A673 (cell line): ENCODE data around the gene NLK. TPM values are rescaled to one million over a fixed set of nuclear protein-coding genes. Genes with fewer than 3 reads are reported as not detected.
"Not testable (repeated sequence)": the region's sequence is repeated elsewhere in the genome, so short reads cannot be mapped to it uniquely, and the experiment has no call there.

Experiments
- BruUV-seq: library from RNA; stranded (reverse); fragments of 400-500 nt; replicated peaks from 2 replicates; lab custom pipeline; 2021; lab: Mats Ljungman, UMichigan
- CTCF ChIA-PET: fragments of 300-600 bp; sonication (Branson Sonifier 250); formaldehyde crosslinking; loops from one replicate; lab custom pipeline; 2022; ENCODE audit warnings: antibody characterized with exemption; lab: Charles Lee
- POLR2A ChIA-PET: fragments of 300-600 bp; sonication (Branson Sonifier 250); formaldehyde crosslinking; loops from one replicate; lab custom pipeline; 2022; ENCODE audit warnings: antibody characterized with exemption; ENCODE audit not compliant: low non-redundant PET; lab: Charles Lee
- DNase-seq: peaks from one replicate; pipeline ENCODE4 v3.0.0-alpha.2; 2015; ENCODE audit warnings: low spot score
- H3K27ac ChIP-seq: fragments of 200-600 bp; sonication (generic); 2 replicates; pipeline ENCODE4 v1.5.1; 2016; ENCODE audit warnings: mixed run types, low read depth, mild to moderate bottlenecking, mixed read lengths, antibody characterized with exemption, low read length; ENCODE audit not compliant: poor library complexity, severe bottlenecking
- H3K27me3 ChIP-seq: fragments of 200-600 bp; sonication (generic); replicated peaks from 2 replicates; pipeline ENCODE4 v1.6.1; 2017; ENCODE audit warnings: mixed run types, low read depth, mild to moderate bottlenecking, mixed read lengths, antibody characterized with exemption, low read length; ENCODE audit not compliant: insufficient read depth, poor library complexity
- H3K36me3 ChIP-seq: fragments of 200-600 bp; sonication (generic); 2 replicates; pipeline ENCODE4 v1.6.1; 2016; ENCODE audit warnings: mixed run types, mild to moderate bottlenecking, mixed read lengths, antibody characterized with exemption, low read length; ENCODE audit not compliant: insufficient read depth, poor library complexity, severe bottlenecking
- H3K4me1 ChIP-seq: fragments of 200-600 bp; sonication (generic); 2 replicates; pipeline ENCODE4 v1.6.1; 2017; ENCODE audit warnings: mixed run types, mild to moderate bottlenecking, mixed read lengths, antibody characterized with exemption, low read length; ENCODE audit not compliant: insufficient read depth, poor library complexity, severe bottlenecking
- H3K4me3 ChIP-seq: fragments of 200-600 bp; sonication (generic); 2 replicates; pipeline ENCODE4 v1.5.1; 2016; ENCODE audit warnings: low read depth, mixed run types, mild to moderate bottlenecking, mixed read lengths, low read length; ENCODE audit not compliant: poor library complexity, severe bottlenecking
- H3K9me3 ChIP-seq: fragments of 200-600 bp; sonication (generic); 2 replicates; pipeline ENCODE4 v1.6.1; 2016; ENCODE audit warnings: mixed run types, low read depth, mild to moderate bottlenecking, mixed read lengths, antibody characterized with exemption, low read length; ENCODE audit not compliant: poor library complexity, severe bottlenecking
- CTCF ChIP-seq: fragments of 300-800, 200-600 bp; sonication (generic); conservative IDR thresholded peaks from 2 replicates; pipeline ENCODE4 v1.5.1; 2017; ENCODE audit warnings: low read depth, mild to moderate bottlenecking, antibody characterized with exemption, low read length, moderate library complexity, mixed read lengths
- EZH2 ChIP-seq: fragments of 200-600 bp; sonication (generic); IDR thresholded peaks from 2 replicates; pipeline ENCODE4 v1.6.1; 2017; ENCODE audit warnings: borderline replicate concordance, low read depth, mild to moderate bottlenecking, mixed read lengths, antibody characterized with exemption, low read length; ENCODE audit not compliant: poor library complexity, severe bottlenecking
- intact Hi-C: fragments of 100-400 bp; cut with micrococcal nuclease; formaldehyde crosslinking; loops from one replicate; pipeline ENCODE4 v1.10.0; 2022; ENCODE audit not compliant: unreplicated experiment
- total RNA-seq: library from RNA; stranded (reverse); gene quantifications from 2 replicates; pipeline ENCODE4 v1.2.3, GENCODE V29; 2021

The NLK gene
- total RNA-seq, 1 experiment from 2014 or later: 23.8 TPM

- intact Hi-C loops: no loop called here
- Histone ChIP-seq H3K4me3 (no peak overlapping the region), H3K36me3 (peaks cover 18% of the 10 kb centered on the region), H3K27me3 (no peaks in the 10 kb centered on the region), H3K4me1 (no peaks in the 10 kb centered on the region), H3K27ac (no peak overlapping the region), H3K9me3 (no peaks in the 10 kb centered on the region)
- DNase-seq: no peak
- POLR2A ChIA-PET: no interaction called here
- TF ChIP-seq EZH2: no peak
- CTCF ChIA-PET: no interaction called here
- no TSS peak for BruUV-seq
These were observed 139.1 kb downstream of the NLK start for GRCh38 chr17:28181568-28181967.

GRCh38 chr17:28182559-28182958 lies 140.1 kb downstream of the NLK start:
- intact Hi-C loops: no loop called here
- TF ChIP-seq CTCF: no peak
- no peak for TF ChIP-seq EZH2
- H3K4me1 ChIP-seq: no peaks in the 10 kb centered on the region
- DNase-seq: no peak
- H3K36me3 ChIP-seq: peaks cover 18% of the 10 kb centered on the region
- ChIA-PET CTCF (no interaction called here), POLR2A (interaction anchor here (0.8 kb wide), 1 partner anchor 89 kb away, joined by 4 read pairs; no protein-coding TSS in a partner anchor)
- H3K27ac ChIP-seq: no peak overlapping the region
- no peaks in the 10 kb centered on the region for H3K9me3 ChIP-seq
- BruUV-seq: no TSS peak
- no peak overlapping the region for H3K4me3 ChIP-seq
- H3K27me3 ChIP-seq: no peaks in the 10 kb centered on the region

- no peaks in the 10 kb centered on the region for H3K9me3 ChIP-seq
- ChIA-PET POLR2A (no interaction called here), CTCF (no interaction called here)
- no peak overlapping the region for H3K4me3 ChIP-seq
- no peaks in the 10 kb centered on the region for H3K4me1 ChIP-seq
- no TSS peak for BruUV-seq
- no peak overlapping the region for H3K27ac ChIP-seq
- peaks cover 18% of the 10 kb centered on the region for H3K36me3 ChIP-seq
- intact Hi-C loops: no loop called here
- TF ChIP-seq EZH2 (no peak), CTCF (no peak)
- H3K27me3 ChIP-seq: no peaks in the 10 kb centered on the region
- no peak for DNase-seq
These were observed 143.2 kb downstream of the NLK start for GRCh38 chr17:28185658-28186057.

GRCh38 chr17:28186472-28186871 lies 144.0 kb downstream of the NLK start:
- H3K4me3 ChIP-seq, H3K27ac ChIP-seq, H3K9me3 ChIP-seq, POLR2A ChIA-PET, DNase-seq, H3K27me3 ChIP-seq, H3K4me1 ChIP-seq, CTCF ChIA-PET, BruUV-seq, intact Hi-C loops: not testable (repeated sequence)
- H3K36me3 ChIP-seq: peaks cover 18% of the 10 kb centered on the region
